ENCODE measurements around the gene SELP.

Gene SELP

GRCh38 chr1:169631249-169631648, 1.3 kb upstream of the SELP start:
- Histone ChIP-seq H3K4me3 (ENCODE audit: low read length) (no peak overlapping the region), H3K9me3 (replicated peaks; ENCODE audit: insufficient read depth, low read length) (no peaks in the 10 kb centered on the region), H3F3A (ENCODE audit: insufficient read depth, low read length) (no peaks in the 10 kb centered on the region), H3K9ac (ENCODE audit: low read length) (no peak overlapping the region), H3K27me3 (replicated peaks; ENCODE audit: insufficient read depth, low read length) (no peaks in the 10 kb centered on the region), H2AFZ (ENCODE audit: low read length) (no peak overlapping the region), H3K79me2 (ENCODE audit: low read length) (no peaks in the 10 kb centered on the region), H4K20me1 (ENCODE audit: insufficient read depth, low read length) (no peaks in the 10 kb centered on the region), H3K27ac (ENCODE audit: low read length) (no peak overlapping the region), H3K4me2 (ENCODE audit: low read depth, low read length) (no peak overlapping the region), H3K36me3 (replicated peaks; ENCODE audit: insufficient read depth, low read length) (no peaks in the 10 kb centered on the region), H3K9me2 (replicated peaks; ENCODE audit: insufficient read depth, low read length) (no peaks in the 10 kb centered on the region), H3K4me1 (ENCODE audit: low read length) (no peaks in the 10 kb centered on the region)
- DNase-seq: no peak
- TF ChIP-seq EZH2phosphoT487 (IDR thresholded peaks at IDR 0.05; ENCODE audit: low read length) (no peak), EZH2 (optimal IDR thresholded peaks at IDR 0.05; ENCODE audit: low read depth, low read length) (no peak), CTCF (IDR thresholded peaks at IDR 0.05; ENCODE audit: low read length) (no peak)

- H3K9me3 ChIP-seq (replicated peaks; ENCODE audit: insufficient read depth, low read length): no peaks in the 10 kb centered on the region
- H2AFZ ChIP-seq (ENCODE audit: low read length): no peak overlapping the region
- H3K4me1 ChIP-seq (ENCODE audit: low read length): no peaks in the 10 kb centered on the region
- no peak overlapping the region for H3K4me3 ChIP-seq (ENCODE audit: low read length)
- no peak for DNase-seq
- no peak overlapping the region for H3K9ac ChIP-seq (ENCODE audit: low read length)
- no peak overlapping the region for H3K4me2 ChIP-seq (ENCODE audit: low read depth, low read length)
- no peaks in the 10 kb centered on the region for H3F3A ChIP-seq (ENCODE audit: insufficient read depth, low read length)
- no peaks in the 10 kb centered on the region for H3K79me2 ChIP-seq (ENCODE audit: low read length)
- no peak overlapping the region for H3K27ac ChIP-seq (ENCODE audit: low read length)
- H3K9me2 ChIP-seq (replicated peaks; ENCODE audit: insufficient read depth, low read length): no peaks in the 10 kb centered on the region
- no peaks in the 10 kb centered on the region for H4K20me1 ChIP-seq (ENCODE audit: insufficient read depth, low read length)
- H3K36me3 ChIP-seq (replicated peaks; ENCODE audit: insufficient read depth, low read length): no peaks in the 10 kb centered on the region
- TF ChIP-seq EZH2 (optimal IDR thresholded peaks at IDR 0.05; ENCODE audit: low read depth, low read length) (no peak), CTCF (IDR thresholded peaks at IDR 0.05; ENCODE audit: low read length) (no peak), EZH2phosphoT487 (IDR thresholded peaks at IDR 0.05; ENCODE audit: low read length) (no peak)
- H3K27me3 ChIP-seq (replicated peaks; ENCODE audit: insufficient read depth, low read length): no peaks in the 10 kb centered on the region
Observed at GRCh38 chr1:169624912-169625311, 5.0 kb downstream of the SELP start.

- Histone ChIP-seq H3K4me1 (ENCODE audit: low read length) (no peaks in the 10 kb centered on the region), H3K27me3 (replicated peaks; ENCODE audit: insufficient read depth, low read length) (no peaks in the 10 kb centered on the region), H3K9me2 (replicated peaks; ENCODE audit: insufficient read depth, low read length) (no peaks in the 10 kb centered on the region), H3K4me2 (ENCODE audit: low read depth, low read length) (no peak overlapping the region), H3K79me2 (ENCODE audit: low read length) (no peaks in the 10 kb centered on the region), H3K9ac (ENCODE audit: low read length) (no peak overlapping the region), H3F3A (ENCODE audit: insufficient read depth, low read length) (no peaks in the 10 kb centered on the region), H4K20me1 (ENCODE audit: insufficient read depth, low read length) (no peaks in the 10 kb centered on the region), H3K4me3 (ENCODE audit: low read length) (no peak overlapping the region), H3K9me3 (replicated peaks; ENCODE audit: insufficient read depth, low read length) (no peaks in the 10 kb centered on the region), H2AFZ (ENCODE audit: low read length) (no peak overlapping the region), H3K36me3 (replicated peaks; ENCODE audit: insufficient read depth, low read length) (no peaks in the 10 kb centered on the region), H3K27ac (ENCODE audit: low read length) (no peak overlapping the region)
- no peak for TF ChIP-seq EZH2phosphoT487 (IDR thresholded peaks at IDR 0.05; ENCODE audit: low read length)
- no peak for TF ChIP-seq EZH2 (optimal IDR thresholded peaks at IDR 0.05; ENCODE audit: low read depth, low read length)
- TF ChIP-seq CTCF (IDR thresholded peaks at IDR 0.05; ENCODE audit: low read length): no peak
- no peak for DNase-seq
Observed at GRCh38 chr1:169624122-169624521, 5.8 kb downstream of the SELP start.
